ENCODE measurements around the gene ANKRD40CL.

ANKRD40CL gene

GRCh38 chr17:50737118-50737698, 30.1 kb downstream of the ANKRD40CL start:
- H3K4me3 ChIP-seq (ENCODE audit: low read length) = no peak overlapping the region
- H4K20me1 ChIP-seq (ENCODE audit: insufficient read depth, low read length) = peaks cover 71% of the 10 kb centered on the region
- no peaks in the 10 kb centered on the region for H3K27me3 ChIP-seq (ENCODE audit: low read depth, low read length)
- TF ChIP-seq EZH2phosphoT487 (IDR thresholded peaks at IDR 0.05; ENCODE audit: low read depth) = no peak
- TF ChIP-seq, protein P1, sequence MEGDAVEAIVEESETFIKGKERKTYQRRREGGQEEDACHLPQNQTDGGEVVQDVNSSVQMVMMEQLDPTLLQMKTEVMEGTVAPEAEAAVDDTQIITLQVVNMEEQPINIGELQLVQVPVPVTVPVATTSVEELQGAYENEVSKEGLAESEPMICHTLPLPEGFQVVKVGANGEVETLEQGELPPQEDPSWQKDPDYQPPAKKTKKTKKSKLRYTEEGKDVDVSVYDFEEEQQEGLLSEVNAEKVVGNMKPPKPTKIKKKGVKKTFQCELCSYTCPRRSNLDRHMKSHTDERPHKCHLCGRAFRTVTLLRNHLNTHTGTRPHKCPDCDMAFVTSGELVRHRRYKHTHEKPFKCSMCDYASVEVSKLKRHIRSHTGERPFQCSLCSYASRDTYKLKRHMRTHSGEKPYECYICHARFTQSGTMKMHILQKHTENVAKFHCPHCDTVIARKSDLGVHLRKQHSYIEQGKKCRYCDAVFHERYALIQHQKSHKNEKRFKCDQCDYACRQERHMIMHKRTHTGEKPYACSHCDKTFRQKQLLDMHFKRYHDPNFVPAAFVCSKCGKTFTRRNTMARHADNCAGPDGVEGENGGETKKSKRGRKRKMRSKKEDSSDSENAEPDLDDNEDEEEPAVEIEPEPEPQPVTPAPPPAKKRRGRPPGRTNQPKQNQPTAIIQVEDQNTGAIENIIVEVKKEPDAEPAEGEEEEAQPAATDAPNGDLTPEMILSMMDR (IDR thresholded peaks at IDR 0.05; ENCODE audit: low read depth, low read length) = no peak
- H2AFZ ChIP-seq (ENCODE audit: low read depth, low read length) = no peak overlapping the region
- H3K9ac ChIP-seq (ENCODE audit: low read length) = no peak overlapping the region
- no peak overlapping the region for H3K27ac ChIP-seq (ENCODE audit: low read length)
- peaks cover 95% of the 10 kb centered on the region for H3K79me2 ChIP-seq (ENCODE audit: low read length)
- peaks cover 7% of the 10 kb centered on the region; the same call in 1 of the 2 replicates for H3K4me1 ChIP-seq (ENCODE audit: low read length)
- H3K4me2 ChIP-seq (ENCODE audit: low read length) = no peak overlapping the region
- peaks cover 51% of the 10 kb centered on the region for H3K36me3 ChIP-seq (replicated peaks; ENCODE audit: low read depth, low read length)
- no peaks in the 10 kb centered on the region for H3K9me3 ChIP-seq (ENCODE audit: insufficient read depth, low read length)

DNA sequence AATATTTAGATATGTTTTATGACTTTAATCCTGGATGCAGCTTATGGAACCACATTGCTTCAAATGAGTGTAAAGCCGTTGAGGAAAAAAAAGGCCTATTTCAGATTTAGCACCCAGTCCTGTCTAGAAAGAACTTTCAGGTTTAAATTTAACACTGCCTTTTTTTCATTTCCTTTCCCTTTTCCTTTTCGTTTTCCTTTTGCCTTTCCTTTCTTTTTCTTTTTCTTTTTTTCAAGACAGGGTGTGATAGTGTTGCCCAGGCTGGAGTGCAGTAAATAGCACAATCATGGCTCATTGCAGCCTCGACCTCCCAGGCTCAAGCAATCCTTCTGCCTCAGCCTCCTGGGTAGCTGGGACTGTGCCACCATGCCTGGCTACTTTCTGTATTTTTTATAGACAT, 32.0 kb downstream of the ANKRD40CL start:
- peaks cover 90% of the 10 kb centered on the region for H4K20me1 ChIP-seq (ENCODE audit: insufficient read depth, low read length)
- peaks cover 100% of the 10 kb centered on the region for H3K79me2 ChIP-seq (ENCODE audit: low read length)
- H2AFZ ChIP-seq (ENCODE audit: low read depth, low read length) = no peak overlapping the region
- no peak overlapping the region for H3K9ac ChIP-seq (ENCODE audit: low read length)
- H3K9me3 ChIP-seq (ENCODE audit: insufficient read depth, low read length) = no peaks in the 10 kb centered on the region
- no peak overlapping the region for H3K27ac ChIP-seq (ENCODE audit: low read length)
- no peak for TF ChIP-seq EZH2phosphoT487 (IDR thresholded peaks at IDR 0.05; ENCODE audit: low read depth)
- TF ChIP-seq, protein P1 (IDR thresholded peaks at IDR 0.05; ENCODE audit: low read depth, low read length) = no peak
- no peaks in the 10 kb centered on the region for H3K27me3 ChIP-seq (ENCODE audit: low read depth, low read length)
- H3K4me3 ChIP-seq (ENCODE audit: low read length) = no peak overlapping the region
- peaks cover 16% of the 10 kb centered on the region; the same call in 1 of the 2 replicates for H3K4me1 ChIP-seq (ENCODE audit: low read length)
- H3K4me2 ChIP-seq (ENCODE audit: low read length) = no peak overlapping the region
- peaks cover 37% of the 10 kb centered on the region for H3K36me3 ChIP-seq (replicated peaks; ENCODE audit: low read depth, low read length)

DNA sequence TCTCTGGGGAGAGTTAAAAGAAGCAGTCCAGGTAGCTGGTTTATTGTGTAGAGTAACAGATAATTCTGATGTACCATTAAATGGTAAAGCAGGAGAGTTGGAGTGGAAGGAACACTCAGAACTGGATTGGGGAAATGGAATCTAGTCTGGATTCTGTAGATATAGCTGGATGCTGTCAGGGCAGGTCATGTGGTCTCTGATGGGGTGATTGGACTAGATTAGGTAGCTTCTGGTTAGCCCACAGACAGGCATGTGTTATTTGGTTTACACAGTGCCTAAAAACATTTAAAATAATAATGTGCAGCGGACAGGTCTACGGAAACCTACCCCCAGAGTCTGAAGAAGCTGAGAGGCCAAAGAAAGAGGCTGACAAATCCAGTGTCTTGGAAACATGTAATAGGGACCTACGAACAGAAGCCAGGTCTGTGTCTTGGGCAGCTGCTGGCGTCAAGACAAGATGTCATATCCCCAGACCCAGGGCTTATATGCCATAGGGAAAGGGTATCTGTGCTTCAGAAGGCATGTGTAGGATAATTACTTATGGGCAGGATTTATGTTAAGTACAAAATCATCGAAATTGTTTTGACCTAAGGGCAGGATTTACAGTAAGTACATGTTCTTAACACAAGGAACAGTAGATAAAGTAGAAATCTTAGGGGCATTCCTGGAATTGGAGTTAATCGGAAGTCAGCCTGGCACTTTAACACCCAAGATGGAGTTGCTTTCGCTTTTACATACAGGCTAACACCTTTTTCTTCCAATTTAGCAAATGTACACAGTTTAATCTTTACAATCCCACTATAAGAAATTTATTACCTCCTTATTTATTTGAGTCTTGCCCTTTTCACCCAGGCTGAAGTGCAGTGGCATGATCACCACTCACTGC, 35.5 kb downstream of the ANKRD40CL start:
- no peak for TF ChIP-seq EZH2phosphoT487 (IDR thresholded peaks at IDR 0.05; ENCODE audit: low read depth)
- TF ChIP-seq, protein P1 (IDR thresholded peaks at IDR 0.05; ENCODE audit: low read depth, low read length) = no peak
- H3K4me2 ChIP-seq (ENCODE audit: low read length) = no peak overlapping the region
- H3K79me2 ChIP-seq (ENCODE audit: low read length) = peaks cover 100% of the 10 kb centered on the region
- no peaks in the 10 kb centered on the region for H3K9me3 ChIP-seq (ENCODE audit: insufficient read depth, low read length)
- H4K20me1 ChIP-seq (ENCODE audit: insufficient read depth, low read length) = peaks cover 90% of the 10 kb centered on the region
- no peak overlapping the region for H3K9ac ChIP-seq (ENCODE audit: low read length)
- peaks cover 12% of the 10 kb centered on the region for H3K36me3 ChIP-seq (replicated peaks; ENCODE audit: low read depth, low read length)
- no peak overlapping the region for H3K4me3 ChIP-seq (ENCODE audit: low read length)
- no peaks in the 10 kb centered on the region for H3K27me3 ChIP-seq (ENCODE audit: low read depth, low read length)
- H3K27ac ChIP-seq (ENCODE audit: low read length) = no peak overlapping the region
- H2AFZ ChIP-seq (ENCODE audit: low read depth, low read length) = no peak overlapping the region
- H3K4me1 ChIP-seq (ENCODE audit: low read length) = peaks cover 16% of the 10 kb centered on the region; the same call in 1 of the 2 replicates

Measured in OCI-LY3 (cell line).